GM19043 (cell line): ENCODE data around the gene TNIK.

Experiments
- ATAC-seq: cut with Tn5 transposase; IDR thresholded peaks from one replicate; pipeline ENCODE4 v1.9.1; 2021; ENCODE audit warnings: low read depth; ENCODE audit not compliant: unreplicated experiment

Gene TNIK

GRCh38 chr3:171028779-171029232 is 431.4 kb downstream of the TNIK start:
- no peak for ATAC-seq

GRCh38 chr3:171028025-171028778 is 432.0 kb downstream of the TNIK start:
- peak; percentile 74 for ATAC-seq

GRCh38 chr3:171026597-171027293 is 433.5 kb downstream of the TNIK start, which contains the start of gene SLC2A2:
Gene SLC2A2, minus strand, starts transcription at chr3:171026720. Its CDS starts 50 bp downstream, at chr3:171026670.
- no peak for ATAC-seq

- ATAC-seq: no peak
These were observed 436.6 kb downstream of the TNIK start for GRCh38 chr3:171023566-171023965.

- no peak for ATAC-seq
These were observed 438.8 kb downstream of the TNIK start for GRCh38 chr3:171021377-171021776.

GRCh38 chr3:171018156-171018935 is 441.9 kb downstream of the TNIK start:
- ATAC-seq: no peak

- no peak for ATAC-seq
These were observed 446.1 kb downstream of the TNIK start for GRCh38 chr3:171013822-171014748.

GRCh38 chr3:171011873-171012336 is 448.3 kb downstream of the TNIK start:
- no peak for ATAC-seq
